Prostate gland (tissue), 2 donors: Measurements from ENCODE around the gene SOX8. TPM values are rescaled to one million over a fixed set of nuclear protein-coding genes. Genes with fewer than 3 reads are reported as not detected.

ENCODE experiments used
- DNase-seq: peaks from one replicate; pipeline ENCODE4 v3.0.0-alpha.2; 2019; ENCODE audit warnings: low spot score
- H3K27ac ChIP-seq, 2 donors: fragments of 200-600 bp; sonication (generic); 2 replicates each; pipeline ENCODE4 v1.5.1; 2017 to 2019
- H3K27me3 ChIP-seq: fragments of 200-600 bp; sonication (generic); replicated peaks from 2 replicates; pipeline ENCODE4 v1.5.1; 2019; ENCODE audit not compliant: insufficient read depth
- H3K36me3 ChIP-seq, 2 donors: fragments of 200-600 bp; sonication (generic); 1 replicate in 1 of 2; 2 replicates in 1 of 2; pipeline versions ENCODE4 v1.5.1 to v1.8.1; 2017 to 2019
- H3K4me1 ChIP-seq: fragments of 200-600 bp; sonication (generic); replicated peaks from 2 replicates; pipeline ENCODE4 v1.5.1; 2019
- H3K4me3 ChIP-seq, 2 donors: fragments of 200-600 bp; sonication (generic); 2 replicates each; pipeline ENCODE4 v1.5.1; 2017 to 2019
- H3K9me3 ChIP-seq: fragments of 200-600 bp; sonication (generic); 2 replicates; pipeline ENCODE4 v1.5.1; 2017
- CTCF ChIP-seq, 4 experiments: fragments of 200-600 bp in 2 of 4; fragments of 450-650 bp in 2 of 4; sonication (generic) in 2 of 4; IDR thresholded peaks; 1 replicate in 3 of 4; 2 replicates in 1 of 4; pipeline ENCODE4 v1.5.1; 2016 to 2019; ENCODE audit warnings: antibody characterized with exemption in 4 of 4, mild to moderate bottlenecking in 2 of 4, moderate library complexity in 2 of 4
- POLR2A ChIP-seq: fragments of 450-650 bp; IDR thresholded peaks from one replicate; pipeline ENCODE4 v1.6.1; 2016; ENCODE audit warnings: antibody characterized with exemption, mild to moderate bottlenecking
- POLR2AphosphoS5 ChIP-seq: sonication (generic); formaldehyde crosslinking; IDR thresholded peaks from one replicate; pipeline ENCODE4 v1.6.1; 2017; ENCODE audit warnings: antibody characterized with exemption
- WGBS: methylation state at CpG from one replicate; pipeline ENCODE4 v1.1.5; 2018; 5-methylcytosine and 5-hydroxymethylcytosine counted together
- intact Hi-C: fragments of 100-400 bp; cut with DNase I; formaldehyde crosslinking; loops from one replicate; pipeline ENCODE4 v1.14.2; 2022
- total RNA-seq, 2 donors: library from RNA; depleted of rRNA; stranded (reverse); fragments of >200 nt; gene quantifications; one replicate each; pipeline ENCODE4 v1.1.0, GENCODE V29; 2016

The SOX8 gene
- total RNA-seq, 2 donors from 2014 or later = 0.59 to 11.9 TPM

- Histone ChIP-seq H3K9me3 (no peaks in the 10 kb centered on the region), H3K4me1 (peaks cover 15% of the 10 kb centered on the region), H3K4me3 (no peak overlapping the region), H3K36me3 (no peaks in the 10 kb centered on the region), H3K27me3 (no peaks in the 10 kb centered on the region), H3K27ac (no peak overlapping the region)
- TF ChIP-seq POLR2A (no peak), CTCF (IDR thresholded peaks at IDR 0.05) (no peak), POLR2AphosphoS5 (no peak)
- DNase-seq = no peak
- intact Hi-C loops = no loop called here
- WGBS = 91% methylated on average over 8 of the region's 8 CpGs
Observed at GRCh38 chr16:971981-972315, 9.6 kb upstream of the SOX8 start.

DNA sequence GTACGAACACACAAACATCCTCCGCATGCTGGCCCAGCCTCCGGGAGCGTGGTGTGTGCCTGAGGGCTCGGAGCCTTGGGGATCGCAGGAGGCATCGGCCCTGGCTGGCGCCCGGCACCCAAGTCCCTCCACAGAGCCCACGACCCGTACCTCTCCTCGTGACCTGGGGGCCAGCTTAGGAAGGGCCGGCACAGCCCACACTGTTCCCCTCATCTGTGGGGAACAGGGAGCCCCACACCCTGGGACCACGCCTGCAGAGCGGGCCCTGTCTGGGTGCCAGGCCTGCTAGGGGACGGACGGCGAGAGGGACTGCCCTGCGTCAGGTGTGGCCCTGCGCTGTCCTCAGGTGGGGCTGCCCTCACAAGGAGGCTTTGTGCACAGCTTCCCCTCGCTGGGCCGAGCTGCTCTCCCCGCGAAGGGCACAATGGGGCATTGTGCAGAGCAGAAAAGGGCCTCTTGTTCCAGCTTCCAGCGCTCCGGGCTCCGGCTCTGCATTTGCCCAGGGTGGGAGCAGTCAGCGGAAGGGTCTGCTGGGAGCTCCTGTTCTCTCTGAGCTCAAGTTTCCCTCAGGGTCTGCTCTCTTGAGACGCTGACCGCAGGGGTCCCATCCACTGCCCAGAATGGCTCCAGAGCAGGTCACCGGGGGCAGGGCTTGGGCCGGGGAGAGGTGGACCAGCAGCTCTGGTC, 9.1 kb upstream of the SOX8 start:
- H3K27me3 ChIP-seq = no peaks in the 10 kb centered on the region
- intact Hi-C loops = no loop called here
- H3K4me3 ChIP-seq = no peak overlapping the region
- no peaks in the 10 kb centered on the region for H3K36me3 ChIP-seq
- no peak for DNase-seq
- H3K27ac ChIP-seq = no peak overlapping the region
- WGBS = 80% methylated on average over 23 of the region's 32 CpGs
- no peak for TF ChIP-seq POLR2A
- TF ChIP-seq CTCF (IDR thresholded peaks at IDR 0.05) = no peak
- TF ChIP-seq POLR2AphosphoS5 = no peak
- H3K9me3 ChIP-seq = no peaks in the 10 kb centered on the region
- H3K4me1 ChIP-seq = peaks cover 16% of the 10 kb centered on the region

DNA sequence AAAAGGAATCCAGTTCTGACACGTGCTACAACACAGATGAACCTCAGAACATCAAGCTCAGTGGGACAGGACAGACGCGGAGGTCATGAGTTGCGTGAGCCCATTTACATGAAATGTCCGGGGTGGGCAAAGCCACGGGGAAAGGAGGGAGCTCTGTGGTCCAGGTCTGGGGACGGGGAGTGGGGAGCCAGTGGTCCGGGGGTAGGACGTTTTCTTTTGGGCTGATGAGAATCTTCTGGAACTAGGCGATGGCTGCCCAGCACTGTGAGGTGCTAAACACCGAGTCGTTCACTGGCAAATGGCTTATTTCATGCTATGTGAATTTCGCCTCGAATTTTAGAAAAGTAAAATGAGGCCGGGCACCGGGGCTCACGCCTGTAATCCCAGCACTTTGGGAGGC, 8.2 kb upstream of the SOX8 start:
- H3K4me1 ChIP-seq = peaks cover 16% of the 10 kb centered on the region
- intact Hi-C loops = no loop called here
- no peak overlapping the region for H3K27ac ChIP-seq
- 87% methylated on average over 17 of the region's 17 CpGs for WGBS
- no peak for DNase-seq
- H3K9me3 ChIP-seq = no peaks in the 10 kb centered on the region
- TF ChIP-seq POLR2AphosphoS5 (no peak), POLR2A (no peak), CTCF (IDR thresholded peaks at IDR 0.05) (no peak)
- no peak overlapping the region for H3K4me3 ChIP-seq
- H3K27me3 ChIP-seq = no peaks in the 10 kb centered on the region
- H3K36me3 ChIP-seq = no peaks in the 10 kb centered on the region

- TF ChIP-seq POLR2AphosphoS5 (no peak), CTCF (IDR thresholded peaks at IDR 0.05) (no peak), POLR2A (no peak)
- Histone ChIP-seq H3K4me3 (no peak overlapping the region), H3K36me3 (no peaks in the 10 kb centered on the region), H3K4me1 (peaks cover 16% of the 10 kb centered on the region), H3K27ac (no peak overlapping the region), H3K27me3 (no peaks in the 10 kb centered on the region), H3K9me3 (no peaks in the 10 kb centered on the region)
- intact Hi-C loops = no loop called here
- DNase-seq = no peak
- WGBS = 78% methylated on average over 21 of the region's 21 CpGs
Observed at GRCh38 chr16:974001-974601, 7.5 kb upstream of the SOX8 start.

GRCh38 chr16:974611-975261, 6.8 kb upstream of the SOX8 start:
- Histone ChIP-seq H3K4me3 (no peak overlapping the region), H3K36me3 (no peaks in the 10 kb centered on the region), H3K27me3 (no peaks in the 10 kb centered on the region), H3K9me3 (no peaks in the 10 kb centered on the region), H3K27ac (no peak overlapping the region), H3K4me1 (peaks cover 11% of the 10 kb centered on the region)
- WGBS = 77% methylated on average over 26 of the region's 26 CpGs
- intact Hi-C loops = no loop called here
- TF ChIP-seq CTCF (IDR thresholded peaks at IDR 0.05) (no peak), POLR2AphosphoS5 (no peak), POLR2A (no peak)
- DNase-seq = no peak
